ENCODE data around the gene HSP90AB1.
A peak's percentile ranks its signal among the peaks of the same experiment; 100 is the strongest.

The HSP90AB1 gene

GRCh38 chr6:44258921-44259320 lies 12.0 kb downstream of the HSP90AB1 start:
- no peak overlapping the region for H3K27ac ChIP-seq
- no peak for DNase-seq
- no peaks in the 10 kb centered on the region for H3K27me3 ChIP-seq (replicated peaks)
- in situ Hi-C loops (cut with HindIII; ENCODE audit: low pct_ligation_motif_present, low sequenced_read_pairs) = no loop called here
- TF ChIP-seq CTCF (IDR thresholded peaks at IDR 0.05; ENCODE audit: low read depth, low read length, missing control alignments) = no peak
- no peak overlapping the region for H3K4me3 ChIP-seq (ENCODE audit: low read depth, low read length)
- peaks cover 23% of the 10 kb centered on the region for H3K36me3 ChIP-seq (replicated peaks)

- Histone ChIP-seq H3K4me3 (ENCODE audit: low read depth, low read length) (no peak overlapping the region), H3K36me3 (replicated peaks) (peaks cover 12% of the 10 kb centered on the region), H3K27me3 (replicated peaks) (no peaks in the 10 kb centered on the region), H3K27ac (no peak overlapping the region)
- in situ Hi-C loops (cut with HindIII; ENCODE audit: low pct_ligation_motif_present, low sequenced_read_pairs) = no loop called here
- TF ChIP-seq CTCF (IDR thresholded peaks at IDR 0.05; ENCODE audit: low read depth, low read length, missing control alignments) = no peak
- no peak for DNase-seq
Measured at GRCh38 chr6:44260011-44260410, 13.1 kb downstream of the HSP90AB1 start.

- no peaks in the 10 kb centered on the region for H3K27me3 ChIP-seq (replicated peaks)
- no peak overlapping the region for H3K27ac ChIP-seq
- DNase-seq = no peak
- H3K4me3 ChIP-seq (ENCODE audit: low read depth, low read length) = no peak overlapping the region
- TF ChIP-seq CTCF (IDR thresholded peaks at IDR 0.05; ENCODE audit: low read depth, low read length, missing control alignments) = no peak
- in situ Hi-C loops (cut with HindIII; ENCODE audit: low pct_ligation_motif_present, low sequenced_read_pairs) = no loop called here
- peaks cover 8% of the 10 kb centered on the region for H3K36me3 ChIP-seq (replicated peaks)
Measured at GRCh38 chr6:44260451-44261297, 13.8 kb downstream of the HSP90AB1 start.

- in situ Hi-C loops (cut with HindIII; ENCODE audit: low pct_ligation_motif_present, low sequenced_read_pairs) = no loop called here
- peaks cover 8% of the 10 kb centered on the region for H3K36me3 ChIP-seq (replicated peaks)
Measured at GRCh38 chr6:44261581-44261980, 14.7 kb downstream of the HSP90AB1 start.

GRCh38 chr6:44262467-44263353 lies 15.8 kb downstream of the HSP90AB1 start:
- in situ Hi-C loops (cut with HindIII; ENCODE audit: low pct_ligation_motif_present, low sequenced_read_pairs) = no loop called here
- DNase-seq = no peak
- H3K27me3 ChIP-seq (replicated peaks) = no peaks in the 10 kb centered on the region
- H3K4me3 ChIP-seq (ENCODE audit: low read depth, low read length) = peak overlapping the region; percentile 3
- no peak overlapping the region for H3K27ac ChIP-seq
- H3K36me3 ChIP-seq (replicated peaks) = peaks cover 8% of the 10 kb centered on the region
- TF ChIP-seq CTCF (IDR thresholded peaks at IDR 0.05; ENCODE audit: low read depth, low read length, missing control alignments) = no peak

More at GRCh38 chr6:44261581-44261980, 14.7 kb downstream of the HSP90AB1 start:
- Histone ChIP-seq H3K27me3 (replicated peaks) (no peaks in the 10 kb centered on the region), H3K4me3 (ENCODE audit: low read depth, low read length) (no peak overlapping the region), H3K27ac (no peak overlapping the region)
- DNase-seq = no peak
- no peak for TF ChIP-seq CTCF (IDR thresholded peaks at IDR 0.05; ENCODE audit: low read depth, low read length, missing control alignments)

Data from brain microvascular endothelial cell (primary cell).